OCI-M2 (cell line): ENCODE measurements around the gene GMCL1.
"Not testable (repeated sequence)": the region's sequence is repeated elsewhere in the genome, so short reads cannot be mapped to it uniquely, and the experiment has no call there.

Experiments
- DNase-seq: peaks from one replicate; lab custom pipeline; 2025; ENCODE audit not compliant: unreplicated experiment; lab: John Stamatoyannopoulos, UW

GMCL1 gene

GRCh38 chr2:69846182-69847067 is 17.0 kb downstream of the GMCL1 start:
- DNase-seq: no peak

GRCh38 chr2:69847068-69847828 is 17.8 kb downstream of the GMCL1 start:
- no peak for DNase-seq

- no peak for DNase-seq
Measured at GRCh38 chr2:69848186-69848790, 18.8 kb downstream of the GMCL1 start.

- no peak for DNase-seq
Measured at GRCh38 chr2:69858261-69858660, 28.8 kb downstream of the GMCL1 start.

- DNase-seq: peak; percentile 16
Measured at GRCh38 chr2:69863298-69863697, 33.8 kb downstream of the GMCL1 start.

GRCh38 chr2:69888451-69888850 is 59.0 kb downstream of the GMCL1 start:
- DNase-seq: no peak

DNA sequence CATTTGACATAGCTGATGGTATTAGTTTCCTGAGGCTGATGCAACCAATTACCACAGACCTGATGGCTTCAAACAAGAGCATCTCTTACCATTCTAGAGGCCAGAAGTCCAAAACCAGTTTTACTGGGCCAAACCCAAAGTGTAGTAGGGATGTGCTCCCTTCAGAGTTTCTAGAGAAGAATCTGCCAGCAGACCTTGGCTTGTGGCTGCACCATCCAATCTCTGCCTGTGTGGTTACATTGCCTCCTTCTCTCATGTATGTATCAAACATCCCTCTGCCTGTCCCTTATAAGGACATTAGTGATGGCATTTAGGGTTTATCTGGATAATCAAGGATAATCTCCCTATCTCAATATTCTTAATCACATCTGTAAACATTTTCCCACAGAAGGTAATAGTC is 59.8 kb downstream of the GMCL1 start:
- no peak for DNase-seq

- DNase-seq: no peak
Measured at GRCh38 chr2:69890881-69891280, 61.4 kb downstream of the GMCL1 start.

DNA sequence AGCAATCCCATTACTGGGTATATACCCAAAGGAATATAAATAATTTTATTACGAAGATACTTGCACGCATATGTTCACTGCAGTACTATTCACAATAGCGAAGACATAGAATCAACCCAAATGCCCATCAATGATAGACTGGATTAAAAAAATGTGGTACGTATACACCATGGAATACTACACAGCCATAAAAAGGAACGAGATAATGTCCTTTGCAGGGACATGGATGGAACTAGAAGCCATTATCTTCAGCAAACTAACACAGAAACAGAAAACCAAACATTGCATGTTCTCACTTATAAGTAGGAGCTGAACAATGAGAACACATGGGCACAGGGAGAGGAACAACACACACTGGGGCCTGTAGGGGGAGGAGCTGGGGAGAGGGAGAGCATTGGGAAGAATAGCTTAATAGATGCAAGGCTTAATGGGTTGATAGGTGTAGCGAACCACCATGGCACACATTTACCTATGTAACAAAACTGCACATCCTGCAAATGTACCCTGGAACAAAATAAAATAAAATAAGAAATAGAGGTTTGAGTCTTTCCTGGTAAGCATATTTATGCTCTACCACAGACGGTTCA is 63.5 kb downstream of the GMCL1 start:
- DNase-seq: not testable (repeated sequence)

DNA sequence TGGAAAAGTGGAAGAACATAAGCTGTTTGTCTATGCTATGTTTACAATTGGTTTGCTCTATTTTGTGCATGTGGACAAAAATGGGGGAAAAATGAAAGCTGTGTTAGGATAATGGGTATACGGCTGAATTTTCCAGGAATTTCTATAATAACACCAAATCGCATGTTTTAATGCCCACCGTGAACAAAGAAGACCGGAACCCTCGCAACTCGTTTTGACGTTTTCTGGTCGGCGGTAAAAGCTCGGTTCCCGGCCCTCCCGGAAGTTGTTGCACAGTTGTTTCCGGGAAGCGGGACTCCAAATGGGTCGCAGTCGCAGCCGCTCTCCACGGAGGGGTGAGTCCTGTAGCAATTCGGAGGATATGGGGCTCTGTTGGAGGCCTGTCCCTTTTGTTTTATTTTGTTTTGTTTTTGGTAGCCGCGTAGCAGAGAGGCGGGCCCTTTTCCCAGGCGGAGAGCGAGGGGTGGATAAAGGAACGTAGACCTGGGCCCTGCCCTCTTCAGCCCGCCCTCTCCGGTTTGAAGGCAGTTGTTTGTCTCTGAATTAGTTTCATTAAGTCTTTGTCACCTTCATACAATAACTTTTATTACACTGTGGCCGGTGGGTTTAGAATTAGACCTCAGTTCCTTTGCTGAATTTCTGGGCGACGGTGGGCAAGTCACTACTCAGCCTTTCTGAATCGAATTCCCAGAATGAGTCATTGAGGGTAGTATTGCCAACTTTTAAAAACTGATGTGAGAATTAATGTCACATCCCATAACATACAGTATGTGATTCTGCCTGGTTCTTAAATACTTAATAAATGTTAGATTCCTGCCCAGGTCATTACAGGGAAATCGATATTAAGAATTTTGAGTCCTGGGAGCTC is 64.5 kb downstream of the GMCL1 start, which contains the start of gene SNRNP27:
Gene SNRNP27, plus strand, starts transcription at position 273 of the 868 bp plus-strand sequence. Its CDS starts 29 bp downstream, at position 302.
- DNase-seq: peak; percentile 39

DNA sequence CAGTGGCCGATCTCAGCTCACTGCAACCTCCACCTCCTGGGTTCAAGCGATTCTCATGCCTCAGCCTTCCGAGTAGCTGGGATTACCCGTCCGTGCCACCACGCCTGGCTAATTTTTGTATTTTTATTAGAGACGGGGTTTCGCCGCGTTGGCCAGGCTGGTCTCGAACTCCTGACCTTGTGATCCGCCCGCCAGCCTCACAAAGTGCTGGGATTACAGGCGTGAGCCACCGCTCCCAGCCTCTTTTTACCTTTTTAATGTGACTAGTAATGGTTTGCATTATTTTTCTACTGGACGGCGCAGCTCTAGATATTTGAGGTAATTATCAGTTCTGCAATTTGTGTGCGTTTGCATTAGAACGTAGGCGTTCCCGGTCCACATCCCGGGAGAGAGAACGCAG is 65.3 kb downstream of the GMCL1 start:
- not testable (repeated sequence) for DNase-seq

GRCh38 chr2:69902213-69902922 is 72.9 kb downstream of the GMCL1 start:
- DNase-seq: no peak

- no peak for DNase-seq
Measured at GRCh38 chr2:69907216-69907615, 77.8 kb downstream of the GMCL1 start.

DNA sequence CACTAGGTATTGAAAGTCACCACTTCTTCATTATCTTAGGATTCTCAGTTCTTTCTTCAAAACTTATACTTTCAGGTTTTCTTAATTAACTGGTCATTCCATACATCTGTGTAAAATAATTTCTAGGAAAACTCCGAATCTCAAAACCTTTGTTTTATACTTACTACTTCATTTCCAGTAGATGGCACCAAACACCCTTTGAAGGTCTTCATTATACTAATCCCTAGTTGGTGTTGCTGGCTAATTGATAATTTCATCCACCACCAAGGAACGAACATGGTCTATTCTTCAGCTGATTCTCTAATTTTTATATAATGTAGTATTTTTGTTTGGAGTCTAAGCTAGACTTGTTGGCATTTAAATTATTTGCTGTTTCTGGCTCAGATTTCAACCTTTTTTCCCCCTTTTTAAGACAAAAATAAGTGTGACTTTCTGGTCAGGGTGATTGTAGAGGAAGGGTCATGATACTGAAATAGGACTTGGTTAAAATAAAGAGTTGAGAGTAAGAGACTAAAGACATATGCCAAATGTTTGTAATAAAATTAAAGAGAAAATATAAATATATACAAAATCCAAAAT is 82.6 kb downstream of the GMCL1 start:
- no peak for DNase-seq

DNA sequence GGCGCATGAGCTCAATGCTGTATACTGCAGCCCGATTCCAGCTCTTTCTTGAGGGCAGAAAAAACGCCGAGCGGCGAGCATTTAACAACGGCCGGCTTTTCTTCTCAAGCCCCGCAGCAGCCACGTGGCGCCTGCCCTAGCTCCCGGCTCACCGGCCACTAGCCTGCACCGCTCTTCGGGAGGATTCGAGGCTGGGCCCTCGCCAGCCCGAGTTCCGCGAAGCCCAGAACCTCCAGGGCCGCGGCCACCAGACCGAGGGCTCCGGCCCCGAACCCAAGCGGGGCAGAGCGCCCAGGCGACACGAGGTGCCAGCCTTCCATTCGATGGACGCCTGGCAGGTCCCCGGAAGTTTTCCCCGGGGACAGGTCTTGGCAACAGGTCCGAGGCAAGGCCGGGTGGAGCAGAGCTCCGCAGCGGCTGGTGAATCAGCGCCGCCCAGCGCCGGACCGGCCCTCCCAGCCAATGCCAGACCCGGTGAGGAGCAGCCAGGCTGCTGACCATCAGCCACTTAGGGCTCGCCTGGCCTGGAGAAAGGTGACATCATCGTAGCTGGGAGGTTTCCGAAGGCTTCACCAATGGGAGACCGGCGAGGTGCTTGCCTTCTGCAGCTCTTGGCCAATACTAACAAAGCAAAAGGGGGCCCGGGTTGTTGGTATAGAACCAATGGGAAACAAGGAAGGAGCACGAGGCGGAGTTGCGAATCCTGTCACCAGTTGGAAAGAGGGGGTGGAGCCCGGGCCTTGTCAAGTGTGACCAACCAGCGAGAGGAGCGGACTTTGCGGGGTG is 84.9 kb downstream of the GMCL1 start:
- DNase-seq: peak; percentile 96

- DNase-seq: no peak
Measured at GRCh38 chr2:69914950-69915945, 85.8 kb downstream of the GMCL1 start, which contains the start of gene MXD1. MXD1 (plus strand) TSS chr2:69915109; CDS start chr2:69915331, 222 bp downstream.

GRCh38 chr2:69916106-69916505 is 86.6 kb downstream of the GMCL1 start:
- no peak for DNase-seq
